GM12872 (cell line): ENCODE data around the gene GAA.

Source experiments
- CTCF ChIP-seq: IDR thresholded peaks from 3 replicates; pipeline ENCODE4 v1.5.1; 2011; ENCODE audit warnings: low read depth, mild to moderate bottlenecking, low read length, moderate library complexity; ENCODE audit not compliant: insufficient read depth

The GAA gene

GRCh38 chr17:80063830-80064585 lies 37.4 kb upstream of the GAA start:
- no peak for TF ChIP-seq CTCF

GRCh38 chr17:80064696-80065095 lies 36.7 kb upstream of the GAA start:
- TF ChIP-seq CTCF, result no peak

GRCh38 chr17:80065478-80066170 lies 35.8 kb upstream of the GAA start:
- TF ChIP-seq CTCF, result no peak

- TF ChIP-seq CTCF, result no peak
These were observed 33.9 kb upstream of the GAA start for GRCh38 chr17:80067393-80067986.

- TF ChIP-seq CTCF, result no peak
These were observed 32.8 kb upstream of the GAA start for GRCh38 chr17:80068301-80069222.

- TF ChIP-seq CTCF, result no peak
These were observed 30.8 kb upstream of the GAA start for GRCh38 chr17:80070375-80071115.
